GM21447 (cell line): ENCODE data around the gene RIPPLY3.

Source experiments
- ATAC-seq: cut with Tn5 transposase; IDR thresholded peaks from one replicate; pipeline ENCODE4 v1.9.1; 2021; ENCODE audit not compliant: unreplicated experiment

The RIPPLY3 gene, protein sequence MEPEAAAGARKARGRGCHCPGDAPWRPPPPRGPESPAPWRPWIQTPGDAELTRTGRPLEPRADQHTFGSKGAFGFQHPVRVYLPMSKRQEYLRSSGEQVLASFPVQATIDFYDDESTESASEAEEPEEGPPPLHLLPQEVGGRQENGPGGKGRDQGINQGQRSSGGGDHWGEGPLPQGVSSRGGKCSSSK

DNA sequence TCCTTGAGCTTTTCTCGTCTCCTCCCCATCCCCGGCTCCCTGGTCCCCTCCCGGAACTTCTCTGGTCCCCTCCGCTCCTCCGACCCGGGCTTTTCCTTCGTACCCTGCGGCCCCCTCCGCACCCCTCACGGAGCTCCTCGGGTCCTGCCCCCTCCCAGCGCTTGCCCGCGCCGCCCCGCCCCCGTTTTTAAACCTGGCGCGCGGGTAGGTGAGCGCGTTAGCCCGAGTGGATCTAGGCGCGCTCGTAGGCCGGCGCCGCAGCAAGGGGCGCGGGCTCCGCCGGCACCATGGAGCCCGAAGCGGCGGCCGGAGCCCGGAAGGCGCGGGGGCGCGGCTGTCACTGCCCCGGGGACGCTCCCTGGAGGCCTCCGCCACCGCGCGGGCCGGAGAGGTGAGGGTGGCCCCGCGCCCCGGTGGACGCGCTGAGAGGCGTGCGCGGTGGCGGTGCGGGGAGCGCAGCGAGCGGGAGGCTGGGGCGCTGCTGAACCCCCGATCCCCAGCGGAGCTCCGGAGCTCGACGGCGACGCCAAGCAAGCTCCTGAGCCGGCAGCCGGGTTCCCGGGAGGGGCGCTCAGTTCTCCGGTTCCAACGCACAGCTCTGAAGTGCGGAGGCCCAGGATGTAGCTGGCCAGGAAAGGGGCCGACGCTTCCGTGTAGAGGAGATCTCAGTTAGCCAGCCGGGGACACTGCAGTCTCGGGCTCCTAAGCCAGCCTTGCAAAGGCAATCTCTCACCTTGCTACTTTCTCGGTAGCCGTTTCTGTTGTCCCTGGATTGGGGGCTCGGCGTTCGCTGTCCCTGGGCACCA is at the start of gene RIPPLY3:
RIPPLY3 (plus strand) TSS at position 217 of the 806 bp plus-strand sequence; CDS start at position 288, 71 bp downstream.
- no peak for ATAC-seq

DNA sequence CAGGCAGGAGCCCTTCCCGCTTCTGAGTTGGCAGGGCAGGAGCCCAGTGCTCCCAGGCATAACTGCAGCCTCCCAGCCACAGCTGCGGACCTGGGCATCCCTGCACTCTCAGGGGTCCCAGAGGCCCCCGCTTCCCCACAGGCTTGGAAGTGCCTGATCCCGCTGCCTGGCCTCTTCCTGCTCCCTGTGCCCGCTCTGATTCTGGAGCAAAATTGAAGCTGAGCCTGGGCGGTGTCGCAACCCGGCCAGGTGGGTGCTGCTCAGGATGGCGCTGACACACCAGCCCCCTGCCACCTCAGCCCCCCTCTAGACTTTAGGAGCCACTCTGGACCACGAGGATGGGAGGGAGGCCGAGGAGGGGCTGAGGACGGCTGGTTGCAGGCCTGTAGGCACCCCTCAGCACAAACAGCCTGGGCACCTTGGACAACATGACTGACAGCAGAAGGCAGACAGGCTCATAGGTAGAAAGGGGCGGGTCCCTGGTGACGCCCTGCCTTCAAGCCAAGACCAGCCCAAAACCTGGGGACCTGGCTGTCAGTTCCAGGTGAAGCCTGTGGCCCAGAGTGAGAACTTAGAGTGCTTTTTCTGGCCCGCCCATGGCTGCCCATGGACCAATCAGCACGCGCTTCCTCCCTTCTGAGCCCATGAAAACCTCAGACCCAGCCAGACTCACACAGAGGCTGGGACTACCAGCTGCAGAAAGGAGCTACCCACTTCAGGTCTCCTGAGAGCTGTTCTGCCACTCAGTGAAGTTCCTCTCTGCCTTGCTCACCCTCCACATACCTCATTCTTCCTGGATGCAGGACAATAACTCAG is 47.3 kb upstream of the RIPPLY3 start:
- no peak for ATAC-seq

DNA sequence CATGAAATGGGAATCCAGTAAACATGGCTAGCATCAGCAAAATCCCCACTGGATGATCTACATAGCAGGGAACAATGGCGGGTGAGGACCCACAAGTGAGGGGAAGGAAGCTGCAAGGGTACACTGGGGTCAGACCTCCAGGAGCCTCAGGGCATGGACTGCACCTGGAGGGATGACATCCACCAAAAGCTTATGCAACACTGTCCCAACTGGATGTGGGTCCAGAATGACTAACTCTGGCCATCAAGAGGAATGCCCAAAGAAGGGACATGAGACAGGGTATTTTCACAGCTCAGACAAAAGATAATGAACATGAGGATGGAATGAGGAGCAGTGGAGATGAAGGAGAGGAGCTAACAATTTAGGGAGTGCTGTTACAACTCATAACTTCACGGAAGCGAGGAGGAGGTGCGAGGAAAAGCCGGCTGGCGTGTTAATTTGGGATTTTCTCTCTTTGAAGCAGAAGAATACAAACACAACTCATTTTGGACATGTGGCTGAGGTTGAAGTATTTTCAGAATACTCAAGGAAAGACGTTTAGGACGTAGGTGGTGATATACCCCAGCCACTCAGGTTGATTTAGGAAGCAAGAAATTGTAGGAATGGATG is 45.7 kb upstream of the RIPPLY3 start:
- no peak for ATAC-seq

DNA sequence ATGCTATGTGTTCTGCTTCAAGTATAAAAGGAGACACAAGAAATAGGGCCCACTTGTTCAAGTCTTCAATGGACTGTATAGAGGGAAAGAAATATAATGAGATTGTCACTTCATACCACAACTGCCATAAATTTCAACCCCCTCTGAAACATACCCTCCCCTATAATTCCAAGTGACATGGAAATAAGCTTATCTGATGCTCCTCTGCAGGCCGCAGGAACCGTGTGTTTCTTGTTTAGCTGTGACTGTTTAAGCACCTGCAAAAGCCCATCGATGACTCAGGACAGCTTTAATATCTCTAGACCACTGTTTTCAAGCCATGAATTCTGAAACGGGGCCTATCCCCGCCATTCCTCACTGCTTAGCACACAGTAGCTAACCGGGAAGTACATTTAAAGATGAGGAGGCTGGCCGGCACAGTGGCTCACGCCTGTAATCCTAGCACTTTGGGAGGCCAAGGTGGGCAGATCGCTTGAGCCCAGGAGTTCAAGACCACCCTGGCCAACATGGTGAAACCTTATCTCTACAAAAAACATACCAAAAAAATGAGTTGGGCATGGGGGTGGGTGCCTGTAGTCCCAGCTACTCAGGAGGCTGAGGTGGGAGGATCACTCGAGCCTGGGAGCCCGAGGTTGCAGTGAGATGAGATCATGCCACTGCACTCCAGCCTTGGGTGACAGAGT is 44.3 kb upstream of the RIPPLY3 start:
- ATAC-seq = no peak

DNA sequence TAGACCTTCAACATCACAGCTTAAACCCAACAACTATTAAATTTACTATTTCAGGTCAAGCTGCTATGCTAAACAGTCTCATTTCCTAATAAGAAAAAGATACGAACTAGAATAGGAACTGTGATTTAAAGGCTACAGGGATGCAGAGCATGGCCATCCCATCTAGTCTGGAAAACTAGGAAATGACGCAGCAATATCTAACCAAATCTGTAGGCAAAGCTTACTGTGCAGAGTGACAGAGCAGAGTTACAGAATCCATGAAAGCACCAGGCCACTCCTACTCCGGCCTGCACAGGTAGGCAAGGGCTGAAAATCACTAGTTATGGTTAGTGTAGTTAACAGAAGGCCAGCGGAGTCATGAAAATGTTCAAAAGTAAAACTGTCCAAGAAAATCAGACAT is 42.1 kb upstream of the RIPPLY3 start:
- ATAC-seq = no peak

DNA sequence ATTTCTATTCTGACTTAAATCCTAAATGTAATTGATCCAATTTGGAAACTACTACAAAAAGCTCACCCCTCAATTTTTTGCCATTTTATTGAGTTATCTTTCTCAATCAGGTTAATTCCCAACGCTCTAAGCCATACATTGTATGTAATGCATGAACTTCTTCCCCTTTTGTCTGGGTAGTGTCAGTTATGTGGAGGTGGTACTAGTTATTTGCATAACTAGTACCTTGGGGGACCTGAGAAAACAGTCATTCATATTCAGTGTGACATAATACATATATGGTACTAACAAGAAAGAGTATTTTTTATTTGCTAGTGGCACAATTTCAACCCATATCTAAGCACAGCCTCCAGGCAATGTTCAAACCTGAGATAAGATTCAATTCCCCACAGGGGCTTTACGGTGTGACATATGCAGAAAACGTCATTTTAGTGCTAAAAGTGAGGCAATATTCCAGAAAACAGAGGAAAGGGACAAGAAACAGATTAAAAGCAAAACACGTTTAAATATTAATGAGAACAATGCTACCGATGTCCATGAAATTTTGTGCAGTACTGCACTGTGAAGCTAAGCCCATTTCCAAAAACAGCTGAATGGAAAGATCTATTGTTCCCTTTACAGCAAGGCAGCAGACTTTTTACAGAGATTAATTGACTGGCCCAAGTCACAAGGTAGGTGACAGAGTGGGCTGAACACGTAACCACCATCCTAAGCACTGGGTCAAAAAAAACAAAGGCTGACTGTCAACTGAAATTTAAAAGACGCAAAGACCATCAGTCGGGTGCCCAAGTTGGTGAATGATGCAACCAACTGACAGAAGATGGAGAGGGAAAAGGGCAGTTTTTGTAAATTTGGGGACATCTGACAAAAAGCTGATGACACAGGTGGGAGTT is 41.4 kb upstream of the RIPPLY3 start:
- no peak for ATAC-seq

DNA sequence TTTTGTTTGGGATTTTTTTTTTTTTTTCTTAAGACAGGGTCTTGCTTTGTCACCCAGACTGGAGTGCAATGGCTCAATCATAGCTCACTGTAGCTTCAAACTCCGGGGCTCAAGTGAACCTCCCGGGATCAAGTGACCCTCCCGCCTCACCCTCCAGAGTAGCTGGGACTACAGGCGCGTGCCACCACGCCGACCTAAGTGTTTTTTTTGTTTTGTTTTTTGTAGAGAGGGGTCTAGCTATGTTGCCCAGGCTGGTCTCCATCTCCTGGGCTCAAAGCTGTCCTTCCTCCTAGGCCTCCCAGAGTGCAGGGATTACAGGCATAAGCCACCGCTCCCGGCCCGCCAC is 40.8 kb upstream of the RIPPLY3 start:
- no peak for ATAC-seq

DNA sequence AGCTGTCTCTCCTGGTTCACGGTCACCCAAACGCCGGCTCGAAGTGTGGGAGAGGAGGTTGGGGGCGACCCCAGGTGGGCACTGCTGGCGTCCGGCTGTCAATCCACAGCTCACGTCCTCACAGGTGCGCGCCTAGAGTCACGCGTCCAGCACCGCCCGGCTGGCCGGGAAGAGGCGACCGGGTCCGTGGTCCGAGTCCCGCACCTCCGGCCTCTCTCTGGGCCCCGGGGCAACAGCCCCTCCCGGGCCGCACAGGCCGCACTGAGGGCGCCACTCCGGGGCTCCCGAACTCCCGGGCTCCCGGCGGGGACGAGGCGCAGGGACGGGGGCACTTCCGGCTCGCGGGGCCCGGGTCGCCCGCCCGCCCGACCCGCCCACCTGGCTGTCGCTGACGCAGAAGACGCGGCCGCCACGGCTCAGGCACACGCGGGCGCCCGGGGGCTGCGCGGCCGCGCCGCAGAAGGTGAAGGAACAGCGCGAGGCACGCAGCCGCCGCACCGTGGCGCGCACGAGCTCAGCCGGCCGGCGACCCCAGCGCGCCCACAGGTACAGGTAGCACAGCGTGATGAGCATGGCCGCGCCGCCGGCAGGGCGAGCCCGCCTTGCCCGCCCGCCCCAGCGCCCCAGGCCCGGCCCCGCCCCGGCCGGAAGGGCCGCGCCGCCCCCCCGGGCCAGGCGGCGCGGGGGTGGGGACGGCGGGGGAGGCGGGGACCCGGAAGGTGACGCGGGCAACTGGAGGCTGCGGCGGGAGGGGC is 40.3 kb upstream of the RIPPLY3 start, which contains the start of gene HLCS:
HLCS (minus strand) TSS at position 604 of the 755 bp plus-strand sequence; CDS start at position 573, 31 bp downstream.
- peak; percentile 62 for ATAC-seq

DNA sequence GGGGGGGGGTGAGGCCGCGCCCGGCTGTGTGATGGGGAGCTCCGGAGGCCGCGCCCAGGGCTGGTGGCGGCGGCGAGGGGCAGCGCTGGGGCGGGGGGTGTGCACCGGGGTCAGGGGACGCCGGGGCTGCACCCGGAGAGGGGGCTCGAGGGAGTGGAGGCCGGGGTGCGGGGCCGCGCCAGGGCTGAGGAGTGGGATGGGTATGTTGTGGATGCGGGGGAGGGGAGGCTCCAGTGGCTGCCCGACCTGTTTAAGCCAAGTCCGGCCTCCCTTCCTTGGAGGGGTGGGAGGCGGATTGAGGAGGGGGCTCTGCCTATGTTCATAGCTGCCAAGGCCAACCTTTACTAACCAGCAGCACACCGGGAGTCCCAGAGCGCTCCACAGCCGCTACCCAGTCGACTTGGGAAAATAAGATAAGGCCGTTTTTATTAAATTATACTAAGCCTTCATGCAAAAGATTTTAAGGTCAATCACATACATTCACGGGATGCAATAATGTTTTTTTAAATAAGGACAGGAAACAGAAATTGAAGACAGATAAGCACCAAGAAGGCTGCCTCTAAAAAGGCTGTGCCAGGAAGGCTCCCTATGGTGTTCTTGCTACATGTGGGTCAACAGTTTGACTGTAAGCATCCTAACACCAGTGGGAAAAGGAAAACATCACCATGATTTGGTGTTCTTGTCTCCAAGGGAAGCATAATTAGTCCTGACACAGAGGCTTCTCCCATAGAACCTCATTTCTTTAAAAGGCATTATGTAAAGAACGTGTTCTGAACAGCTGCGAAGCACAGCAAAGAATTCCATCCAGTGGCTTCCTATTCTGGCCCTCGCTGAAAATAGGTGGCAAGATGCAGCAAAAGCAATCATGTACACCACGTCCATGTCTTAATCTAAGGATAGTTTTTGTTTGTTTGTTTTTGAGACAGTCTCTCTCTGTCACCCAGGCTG is 39.4 kb upstream of the RIPPLY3 start:
- ATAC-seq = peak; percentile 19

DNA sequence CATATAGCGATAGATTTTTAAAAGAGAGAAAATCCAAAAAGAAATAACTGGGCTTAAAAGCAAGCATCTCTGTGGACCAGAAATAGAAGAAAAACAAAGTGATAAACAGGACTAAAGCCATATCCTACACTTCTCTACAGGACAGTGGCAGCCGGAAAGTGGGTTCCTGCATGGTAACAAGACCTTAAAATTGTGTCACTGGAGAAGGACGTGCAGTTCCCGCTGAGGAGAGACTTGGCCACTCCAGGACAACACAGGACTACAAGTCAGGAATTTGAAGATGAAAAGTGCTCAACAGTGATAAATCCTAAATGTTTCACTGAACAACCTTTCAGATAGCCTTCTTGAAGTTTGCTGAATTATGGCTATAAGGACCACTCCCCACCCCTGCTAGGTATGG is 38.1 kb upstream of the RIPPLY3 start:
- no peak for ATAC-seq

DNA sequence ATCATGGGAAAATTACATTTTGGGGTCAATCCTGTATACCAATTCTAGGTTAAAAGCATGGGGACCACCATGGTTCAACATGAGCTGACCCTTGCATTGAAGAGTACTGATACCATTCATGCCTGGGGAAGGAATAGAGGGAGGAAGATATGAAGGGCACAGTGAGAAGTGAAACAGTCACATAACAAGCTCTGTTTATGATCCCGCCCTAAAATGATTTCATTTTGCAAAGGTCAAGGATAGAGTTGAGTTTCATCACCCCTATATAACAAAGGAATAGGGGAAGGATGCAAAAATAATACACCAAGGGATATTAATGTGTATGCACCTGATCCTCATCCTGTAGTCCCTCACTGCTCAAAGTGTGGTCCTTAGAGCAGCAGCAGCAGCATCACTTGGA is 37.5 kb upstream of the RIPPLY3 start:
- no peak for ATAC-seq

DNA sequence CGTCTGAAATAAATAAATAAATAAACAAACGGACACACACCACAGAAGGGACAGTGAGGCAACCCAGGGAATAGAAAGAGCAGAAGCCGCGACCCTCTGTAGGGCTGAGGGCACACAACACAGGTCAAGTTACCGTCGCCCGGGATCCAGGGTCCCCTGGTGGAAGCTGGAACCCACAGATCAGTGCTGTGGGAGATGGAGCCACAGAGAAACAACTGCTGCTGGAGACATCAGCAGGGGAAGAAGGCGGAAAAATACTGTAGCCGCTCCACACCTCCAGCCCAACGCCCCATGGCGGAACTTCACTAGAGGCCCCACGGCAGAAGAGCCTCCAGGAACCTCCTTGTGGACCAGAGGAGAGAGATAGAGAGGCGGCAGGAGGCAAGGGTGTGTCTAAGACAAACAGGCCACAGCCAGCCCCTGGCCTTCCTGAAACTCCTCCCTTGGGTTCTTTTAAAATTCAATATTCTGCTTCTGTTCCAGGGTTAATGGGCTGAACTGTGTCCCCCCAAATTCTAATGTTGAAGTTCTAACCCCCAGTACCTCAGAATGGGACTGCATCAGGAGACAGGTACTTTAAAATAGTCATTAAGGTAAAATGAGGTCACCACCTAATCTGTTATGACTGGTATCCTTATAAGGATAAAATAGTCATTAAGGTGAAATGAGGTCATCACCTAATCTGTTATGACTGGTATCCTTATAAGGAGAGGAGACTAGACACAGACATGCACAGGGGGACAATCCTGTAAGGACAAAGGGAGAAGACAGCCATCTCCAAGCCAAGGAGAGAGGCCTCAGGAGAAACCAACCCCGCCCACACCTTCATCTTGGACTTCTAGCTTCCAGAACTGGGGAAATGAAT is 32.3 kb upstream of the RIPPLY3 start:
- no peak for ATAC-seq

DNA sequence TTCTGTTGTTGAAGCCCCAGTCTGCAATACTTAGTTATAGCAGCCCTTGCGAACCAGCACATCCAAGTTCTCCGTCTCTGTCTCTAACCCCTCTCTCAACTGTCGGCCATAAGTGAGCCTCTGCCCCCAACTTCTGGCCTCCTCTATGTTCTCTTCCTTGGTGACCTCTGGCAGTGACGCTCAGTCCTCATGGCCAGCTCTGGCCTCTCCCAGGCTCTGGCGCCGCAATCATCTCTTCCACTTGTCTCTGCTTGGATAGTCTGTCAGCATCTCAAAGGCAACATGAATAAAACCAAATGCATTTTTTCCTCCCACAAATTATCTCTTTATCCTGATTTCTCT is 31.7 kb upstream of the RIPPLY3 start:
- ATAC-seq = no peak

DNA sequence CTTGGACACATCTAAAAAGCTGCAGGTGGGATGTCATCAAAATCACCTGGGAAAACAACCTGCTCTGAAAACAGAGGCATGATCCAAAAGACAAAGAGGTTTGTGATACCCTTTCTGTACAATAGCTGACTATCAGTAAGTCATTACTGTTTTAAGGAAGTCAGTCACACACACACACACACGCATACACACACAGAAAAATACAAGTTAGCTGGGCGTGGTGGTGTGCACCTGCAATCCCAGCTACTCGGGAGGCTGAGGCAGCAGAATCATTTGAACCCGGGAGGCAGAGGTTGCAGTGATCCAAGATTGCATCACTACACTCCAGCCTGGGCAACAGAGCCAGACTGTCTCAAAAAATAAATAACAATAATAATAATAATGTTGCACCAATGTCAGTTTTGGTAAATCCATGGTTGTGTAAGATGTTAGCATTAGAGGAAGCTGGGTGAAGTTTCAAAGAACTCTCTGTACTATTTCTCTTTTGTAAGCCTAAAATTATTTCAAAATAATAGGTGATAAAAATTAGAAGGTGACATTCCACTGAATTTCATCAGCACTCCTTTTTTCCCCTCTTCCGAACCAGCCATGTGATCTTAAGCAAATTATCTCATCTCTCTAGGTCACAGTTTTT is 30.2 kb upstream of the RIPPLY3 start:
- no peak for ATAC-seq

DNA sequence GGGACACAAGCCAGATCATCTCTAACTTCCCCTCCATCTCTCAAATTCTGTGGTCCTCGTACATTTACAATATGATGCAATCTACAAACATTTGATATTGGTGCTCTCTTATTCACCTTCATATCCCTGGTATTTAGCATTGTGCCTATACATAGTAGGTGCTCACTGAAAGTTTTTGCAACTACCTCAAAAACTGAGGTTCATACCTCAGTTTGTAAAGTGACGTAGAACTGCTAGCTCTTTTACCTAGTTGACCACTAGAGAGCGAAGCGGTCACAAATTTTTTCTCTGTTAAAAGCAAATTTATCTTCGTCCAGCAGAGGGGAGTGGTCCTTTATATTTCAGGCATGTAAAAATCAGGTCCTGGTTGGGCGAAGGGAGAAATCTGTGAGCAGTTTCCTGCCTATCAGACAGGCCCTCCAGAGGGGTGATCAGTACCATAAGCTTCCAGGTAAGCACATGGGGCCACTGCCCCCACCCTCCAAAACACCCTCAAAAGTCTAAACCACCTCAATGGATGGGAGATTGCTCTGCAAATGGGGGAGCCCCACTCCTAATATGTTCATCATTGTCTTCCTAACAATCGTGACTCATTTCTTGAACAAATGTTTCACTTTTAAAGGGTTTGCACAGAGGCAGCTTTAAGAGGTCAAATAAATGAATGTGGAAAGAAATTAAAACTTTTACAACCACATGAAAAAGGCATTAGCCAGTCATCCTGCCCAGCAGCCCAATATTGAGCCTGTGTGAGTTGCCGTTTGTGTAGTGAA is 29.4 kb upstream of the RIPPLY3 start:
- peak; percentile 80 for ATAC-seq
